Thyroid gland (tissue), 4 donors: ENCODE results near the gene OMP. TPM values are rescaled to one million over a fixed set of nuclear protein-coding genes. Genes with fewer than 3 reads are reported as not detected.

Experiments
- DNase-seq, 2 donors: peaks; one replicate each; pipeline ENCODE4 v3.0.0-alpha.2; 2019
- H3K27ac ChIP-seq, 3 donors: fragments of 200-600 bp; sonication (generic); 1 replicate in 2 of 3; 2 replicates in 1 of 3; pipeline ENCODE4 v1.5.1; 2016 to 2019; ENCODE audit warnings: mild to moderate bottlenecking in 1 of 3, moderate library complexity in 1 of 3
- H3K27me3 ChIP-seq: fragments of 200-600 bp; sonication (generic); one replicate; pipeline ENCODE4 v1.5.1; 2019
- H3K36me3 ChIP-seq, 2 donors: fragments of 200-600 bp; sonication (generic); one replicate each; pipeline ENCODE4 v1.5.1; 2016 to 2019
- H3K4me1 ChIP-seq, 2 donors: fragments of 200-600 bp; sonication (generic); one replicate each; pipeline ENCODE4 v1.5.1; 2017 to 2019
- H3K4me3 ChIP-seq, 3 donors: fragments of 200-600 bp; sonication (generic); replicated peaks in 1 of 3; 1 replicate in 2 of 3; 2 replicates in 1 of 3; pipeline ENCODE4 v1.5.1; 2016; ENCODE audit warnings: mild to moderate bottlenecking in 1 of 3
- H3K9me3 ChIP-seq: fragments of 200-600 bp; sonication (generic); one replicate; pipeline ENCODE4 v1.5.1; 2017
- POLR2A ChIP-seq, 2 donors: fragments of 450-650 bp; IDR thresholded peaks; one replicate each; pipeline ENCODE4 v1.6.1; 2017; ENCODE audit warnings: antibody characterized with exemption in 2 of 2, mild to moderate bottlenecking in 2 of 2, moderate library complexity in 1 of 2
- WGBS, 2 donors: methylation state at CpG; one replicate each; pipeline ENCODE4 v1.1.5; 2017; 5-methylcytosine and 5-hydroxymethylcytosine counted together
- intact Hi-C: fragments of 100-400 bp; cut with DNase I; formaldehyde crosslinking; loops from one replicate; pipeline ENCODE4 v1.15.1; 2023
- total RNA-seq, 4 donors: library from RNA; depleted of rRNA; stranded (reverse); fragments of >200 nt; gene quantifications; one replicate each; pipeline ENCODE4 v1.2.3, GENCODE V29; 2016
- TF ChIP-seq, protein P1 (sequence below), 6 experiments: fragments of 200-600 bp in 3 of 6; fragments of 450-650 bp in 3 of 6; sonication (generic) in 3 of 6; IDR thresholded peaks; one replicate each; pipeline ENCODE4 v1.5.1; 2016 to 2019; ENCODE audit warnings: antibody characterized with exemption in 6 of 6, mild to moderate bottlenecking in 2 of 6, inconsistent platforms in 1 of 6, moderate library complexity in 1 of 6

Gene OMP
- total RNA-seq, 4 donors from 2014 or later = 2.3 TPM; not detected in 3

DNA sequence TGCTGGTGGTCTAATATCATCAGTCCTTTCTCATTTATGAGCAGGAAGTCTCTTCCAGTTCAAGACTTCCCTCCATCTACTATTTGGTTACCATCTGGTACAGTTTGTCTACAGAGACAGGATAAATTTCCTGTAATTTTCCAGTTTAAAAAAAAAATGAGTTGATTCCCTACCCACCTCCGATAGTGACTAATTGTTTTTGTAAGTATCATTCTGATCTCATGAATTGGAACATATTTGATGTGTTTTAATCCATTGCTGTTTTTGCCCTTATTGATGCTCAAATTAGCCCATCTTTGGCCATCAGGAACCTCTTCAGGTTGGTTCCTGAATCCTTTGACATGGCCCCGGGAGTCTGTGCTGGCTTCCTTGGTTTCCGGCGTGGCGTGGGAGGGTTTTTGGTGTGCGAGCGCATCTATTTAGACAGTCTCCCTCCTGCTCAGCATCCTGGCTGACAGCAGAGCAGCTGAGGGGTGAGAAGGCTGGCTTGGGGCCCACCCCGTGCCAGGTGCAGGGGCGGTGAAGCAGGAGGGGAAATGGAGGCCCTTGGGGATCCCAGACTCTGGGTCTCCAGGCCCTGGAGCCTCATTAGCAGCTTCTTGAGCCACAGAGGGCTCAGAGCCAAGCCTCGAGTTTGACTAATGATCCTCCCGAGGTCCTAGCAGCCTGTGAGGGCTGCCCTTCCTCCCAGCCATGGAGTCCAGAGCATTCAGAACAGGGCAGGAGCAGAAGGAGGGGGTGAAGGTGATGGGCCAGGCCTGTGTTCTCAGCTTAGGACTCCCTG lies 6.8 kb downstream of the OMP start:
- Histone ChIP-seq H3K27ac (no peak overlapping the region), H3K36me3 (no peaks in the 10 kb centered on the region), H3K9me3 (no peaks in the 10 kb centered on the region), H3K27me3 (no peaks in the 10 kb centered on the region), H3K4me1 (peaks cover 0 to 7% of the 10 kb centered on the region in 2 donors), H3K4me3 (no peak overlapping the region)
- 62 to 77% methylated on average over 11 of the region's 11 CpGs for WGBS, 2 donors
- no peak for DNase-seq
- TF ChIP-seq, protein P1, sequence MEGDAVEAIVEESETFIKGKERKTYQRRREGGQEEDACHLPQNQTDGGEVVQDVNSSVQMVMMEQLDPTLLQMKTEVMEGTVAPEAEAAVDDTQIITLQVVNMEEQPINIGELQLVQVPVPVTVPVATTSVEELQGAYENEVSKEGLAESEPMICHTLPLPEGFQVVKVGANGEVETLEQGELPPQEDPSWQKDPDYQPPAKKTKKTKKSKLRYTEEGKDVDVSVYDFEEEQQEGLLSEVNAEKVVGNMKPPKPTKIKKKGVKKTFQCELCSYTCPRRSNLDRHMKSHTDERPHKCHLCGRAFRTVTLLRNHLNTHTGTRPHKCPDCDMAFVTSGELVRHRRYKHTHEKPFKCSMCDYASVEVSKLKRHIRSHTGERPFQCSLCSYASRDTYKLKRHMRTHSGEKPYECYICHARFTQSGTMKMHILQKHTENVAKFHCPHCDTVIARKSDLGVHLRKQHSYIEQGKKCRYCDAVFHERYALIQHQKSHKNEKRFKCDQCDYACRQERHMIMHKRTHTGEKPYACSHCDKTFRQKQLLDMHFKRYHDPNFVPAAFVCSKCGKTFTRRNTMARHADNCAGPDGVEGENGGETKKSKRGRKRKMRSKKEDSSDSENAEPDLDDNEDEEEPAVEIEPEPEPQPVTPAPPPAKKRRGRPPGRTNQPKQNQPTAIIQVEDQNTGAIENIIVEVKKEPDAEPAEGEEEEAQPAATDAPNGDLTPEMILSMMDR (IDR thresholded peaks at IDR 0.05) = no peak
- TF ChIP-seq POLR2A (IDR thresholded peaks at IDR 0.05) = no peak
- intact Hi-C loops = no loop called here

DNA sequence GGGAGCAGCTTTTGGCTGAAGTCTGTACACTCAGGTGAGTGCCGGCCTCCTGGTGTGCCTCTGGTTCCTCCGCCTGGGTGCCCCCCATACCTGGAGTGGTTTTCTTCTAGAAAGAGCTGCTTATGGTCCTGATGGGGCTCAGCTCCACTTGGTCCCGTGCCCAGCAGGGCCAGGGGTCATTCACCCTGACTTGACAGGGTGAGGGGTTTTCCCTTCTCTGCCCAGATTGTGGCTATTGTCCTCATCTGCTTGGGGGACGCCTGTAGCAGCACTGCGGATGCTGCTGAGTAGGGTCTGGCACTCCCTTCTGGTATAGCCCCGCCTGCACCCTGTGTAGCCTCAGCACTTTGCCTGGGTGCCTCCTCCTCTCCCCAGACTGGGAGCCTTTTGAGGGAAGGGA lies 8.2 kb downstream of the OMP start:
- Histone ChIP-seq H3K4me3 (no peak overlapping the region), H3K4me1 (peaks cover 0 to 7% of the 10 kb centered on the region in 2 donors), H3K36me3 (no peaks in the 10 kb centered on the region), H3K27ac (no peak overlapping the region), H3K27me3 (no peaks in the 10 kb centered on the region), H3K9me3 (no peaks in the 10 kb centered on the region)
- intact Hi-C loops = no loop called here
- 92 to 98% methylated on average over 5 to 6 of the region's 6 CpGs for WGBS, 2 donors
- TF ChIP-seq POLR2A (IDR thresholded peaks at IDR 0.05) = no peak
- TF ChIP-seq, protein P1 (IDR thresholded peaks at IDR 0.05) = no peak
- no peak for DNase-seq

DNA sequence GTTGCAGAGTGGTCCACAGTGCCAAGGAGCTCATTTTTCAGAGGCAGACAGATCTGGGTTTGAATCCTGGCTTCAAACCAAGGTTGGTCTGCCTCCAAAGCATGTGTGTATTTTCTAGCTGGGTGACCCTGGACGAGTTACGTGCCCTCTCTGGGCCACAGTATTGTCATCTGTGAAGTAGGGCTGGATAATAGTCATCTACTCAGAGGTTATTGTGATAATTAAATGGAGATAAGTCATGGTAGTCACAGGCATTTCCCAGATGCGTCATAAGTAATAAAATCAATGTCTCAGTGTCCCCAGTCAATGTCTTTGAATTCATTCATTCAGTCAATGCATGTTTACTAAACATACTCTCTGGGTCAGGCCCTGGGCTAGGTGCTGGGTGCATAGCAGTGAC lies 8.6 kb downstream of the OMP start:
- TF ChIP-seq, protein P1 (IDR thresholded peaks at IDR 0.05) = no peak
- TF ChIP-seq POLR2A (IDR thresholded peaks at IDR 0.05) = no peak
- DNase-seq = no peak
- WGBS, 2 donors = 76 to 95% methylated on average over 3 of the region's 3 CpGs
- Histone ChIP-seq H3K36me3 (no peaks in the 10 kb centered on the region), H3K4me3 (no peak overlapping the region), H3K9me3 (no peaks in the 10 kb centered on the region), H3K27me3 (no peaks in the 10 kb centered on the region), H3K4me1 (peaks cover 0 to 7% of the 10 kb centered on the region in 2 donors), H3K27ac (no peak overlapping the region)
- intact Hi-C loops = no loop called here

DNA sequence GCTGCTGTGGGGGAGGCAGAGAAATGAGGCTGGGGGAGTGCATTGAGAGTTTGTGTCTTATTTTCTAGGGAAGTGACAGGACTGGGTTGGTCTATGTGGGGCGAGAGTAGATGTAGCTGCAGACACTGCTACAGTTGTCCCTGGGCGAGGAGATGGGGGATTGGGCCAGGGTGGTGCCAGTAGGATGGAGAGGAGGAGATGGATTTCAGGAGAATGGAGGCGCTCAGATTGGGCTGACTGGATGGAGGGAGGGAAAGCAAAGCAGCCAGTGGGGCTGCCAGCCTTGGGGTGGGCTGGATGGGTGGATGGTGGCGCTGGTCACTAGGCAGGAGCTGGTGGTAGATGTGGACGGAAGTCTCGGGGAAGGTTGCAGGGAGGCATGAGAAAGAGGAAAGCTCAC lies 9.3 kb downstream of the OMP start:
- H3K27me3 ChIP-seq = no peaks in the 10 kb centered on the region
- no peak for TF ChIP-seq POLR2A (IDR thresholded peaks at IDR 0.05)
- TF ChIP-seq, protein P1 (IDR thresholded peaks at IDR 0.05) = no peak
- peaks cover 0 to 7% of the 10 kb centered on the region in 2 donors for H3K4me1 ChIP-seq
- DNase-seq = no peak
- intact Hi-C loops = no loop called here
- no peaks in the 10 kb centered on the region for H3K36me3 ChIP-seq
- no peak overlapping the region for H3K4me3 ChIP-seq
- no peaks in the 10 kb centered on the region for H3K9me3 ChIP-seq
- WGBS, 2 donors = 94% methylated on average over 6 of the region's 6 CpGs
- H3K27ac ChIP-seq = no peak overlapping the region

DNA sequence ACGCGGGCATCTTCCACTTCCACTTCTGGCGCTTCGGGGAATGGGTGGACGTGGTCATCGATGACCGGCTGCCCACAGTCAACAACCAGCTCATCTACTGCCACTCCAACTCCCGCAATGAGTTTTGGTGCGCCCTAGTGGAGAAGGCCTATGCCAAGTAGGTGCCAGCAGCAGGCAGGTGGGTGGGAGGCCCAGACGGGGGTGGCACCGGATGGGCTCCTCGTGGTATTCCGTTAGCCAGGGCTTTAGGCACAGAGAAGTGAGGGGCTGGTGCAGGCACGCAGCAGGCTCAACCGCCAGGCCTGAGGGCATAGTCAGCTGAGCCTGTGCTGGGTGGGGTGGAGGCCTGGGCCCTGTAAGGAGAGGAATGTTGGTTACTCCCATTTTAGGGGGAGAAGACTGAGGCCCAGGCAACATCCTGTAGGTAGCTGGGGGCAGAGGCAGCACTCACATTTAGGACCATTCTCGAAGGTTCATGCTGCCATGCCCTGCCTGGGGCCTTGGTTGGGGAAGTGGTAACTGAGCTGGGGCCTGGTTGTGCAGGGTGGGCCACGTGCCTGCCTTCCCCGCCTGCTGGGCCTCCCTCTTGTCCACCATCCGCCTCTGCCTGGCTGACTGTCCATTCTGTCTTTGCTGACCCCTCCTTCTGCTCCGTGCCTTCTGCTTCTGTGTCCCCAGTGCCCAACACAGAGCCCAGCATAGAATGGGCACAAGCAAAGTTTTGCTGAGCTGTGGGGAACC lies 10.2 kb downstream of the OMP start:
- Histone ChIP-seq H3K36me3 (no peaks in the 10 kb centered on the region), H3K27ac (no peak overlapping the region), H3K4me1 (peaks cover 0 to 5% of the 10 kb centered on the region in 2 donors), H3K4me3 (no peak overlapping the region), H3K27me3 (no peaks in the 10 kb centered on the region), H3K9me3 (no peaks in the 10 kb centered on the region)
- WGBS, 2 donors = 87 to 95% methylated on average over 15 to 19 of the region's 20 CpGs
- DNase-seq = no peak
- intact Hi-C loops = no loop called here
- TF ChIP-seq, protein P1 (IDR thresholded peaks at IDR 0.05) = no peak
- no peak for TF ChIP-seq POLR2A (IDR thresholded peaks at IDR 0.05)
